SU-DHL-6 (cell line): Measurements from ENCODE around the gene C1orf210.

Experiments used
- EZH2phosphoT487 ChIP-seq: fragments of 200-600 bp; sonication (generic), shearing (Covaris generic); conservative IDR thresholded peaks from 2 replicates; pipeline ENCODE4 v1.6.1; 2018; ENCODE audit warnings: mild to moderate bottlenecking, antibody characterized with exemption, low read length, moderate library complexity, mixed read lengths
- TF ChIP-seq, protein P1 (sequence below): fragments of 200-600 bp; sonication (generic); IDR thresholded peaks from one replicate; pipeline ENCODE4 v1.5.1; 2017; ENCODE audit warnings: antibody characterized with exemption, mild to moderate bottlenecking, low read length, moderate library complexity; ENCODE audit not compliant: insufficient read depth, poor library complexity, severe bottlenecking

DNA sequence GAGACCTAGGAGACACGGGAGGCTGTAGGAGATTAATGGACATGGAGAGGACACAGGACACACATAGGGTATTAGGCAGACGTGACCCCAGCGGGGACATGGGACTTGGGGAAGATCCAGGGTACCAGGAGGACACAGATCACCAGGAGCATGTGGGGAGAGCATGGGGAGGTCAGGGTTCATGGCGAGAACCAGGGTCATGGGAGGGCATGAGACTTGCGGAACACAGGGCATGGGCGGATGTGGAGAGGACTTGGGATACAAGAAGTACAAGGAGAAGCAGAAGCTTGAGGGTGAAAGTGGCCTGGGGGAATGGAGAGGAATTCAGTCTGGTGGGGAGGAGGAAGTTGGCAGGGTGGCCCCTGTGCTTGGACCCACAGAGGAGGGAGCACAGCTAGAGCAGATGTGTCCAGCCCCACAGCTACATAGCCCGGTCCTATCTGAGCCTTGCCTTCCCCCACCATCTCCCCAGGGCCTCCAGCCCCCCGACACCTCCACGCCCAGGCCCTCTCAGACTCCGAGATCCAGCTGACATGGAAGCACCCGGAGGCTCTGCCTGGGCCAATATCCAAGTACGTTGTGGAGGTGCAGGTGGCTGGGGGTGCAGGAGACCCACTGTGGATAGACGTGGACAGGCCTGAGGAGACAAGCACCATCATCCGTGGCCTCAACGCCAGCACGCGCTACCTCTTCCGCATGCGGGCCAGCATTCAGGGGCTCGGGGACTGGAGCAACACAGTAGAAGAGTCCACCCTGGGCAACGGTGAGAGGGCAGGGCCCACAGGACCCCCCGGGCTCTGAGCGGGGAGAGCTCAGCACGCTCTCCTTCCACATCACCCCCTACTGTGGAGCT, 27.5 kb upstream of the C1orf210 start:
- TF ChIP-seq, protein P1, sequence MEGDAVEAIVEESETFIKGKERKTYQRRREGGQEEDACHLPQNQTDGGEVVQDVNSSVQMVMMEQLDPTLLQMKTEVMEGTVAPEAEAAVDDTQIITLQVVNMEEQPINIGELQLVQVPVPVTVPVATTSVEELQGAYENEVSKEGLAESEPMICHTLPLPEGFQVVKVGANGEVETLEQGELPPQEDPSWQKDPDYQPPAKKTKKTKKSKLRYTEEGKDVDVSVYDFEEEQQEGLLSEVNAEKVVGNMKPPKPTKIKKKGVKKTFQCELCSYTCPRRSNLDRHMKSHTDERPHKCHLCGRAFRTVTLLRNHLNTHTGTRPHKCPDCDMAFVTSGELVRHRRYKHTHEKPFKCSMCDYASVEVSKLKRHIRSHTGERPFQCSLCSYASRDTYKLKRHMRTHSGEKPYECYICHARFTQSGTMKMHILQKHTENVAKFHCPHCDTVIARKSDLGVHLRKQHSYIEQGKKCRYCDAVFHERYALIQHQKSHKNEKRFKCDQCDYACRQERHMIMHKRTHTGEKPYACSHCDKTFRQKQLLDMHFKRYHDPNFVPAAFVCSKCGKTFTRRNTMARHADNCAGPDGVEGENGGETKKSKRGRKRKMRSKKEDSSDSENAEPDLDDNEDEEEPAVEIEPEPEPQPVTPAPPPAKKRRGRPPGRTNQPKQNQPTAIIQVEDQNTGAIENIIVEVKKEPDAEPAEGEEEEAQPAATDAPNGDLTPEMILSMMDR = no peak
- no peak for TF ChIP-seq EZH2phosphoT487
